Activated naive CD4-positive, alpha-beta T cell treated with anti-CD3 and anti-CD28 coated beads for 36 hours (primary cell): ENCODE data around the gene PLS1. TPM values are rescaled to one million over a fixed set of nuclear protein-coding genes. Genes with fewer than 3 reads are reported as not detected.

Experiments
- CTCF ChIA-PET: fragments of 350-600 bp; sonication (Branson Sonifier 250); formaldehyde crosslinking; loops from one replicate; lab custom pipeline; 2021; ENCODE audit warnings: antibody characterized with exemption; lab: Charles Lee
- DNase-seq: peaks from one replicate; pipeline ENCODE4 v3.0.0-alpha.2; 2020
- H3K27ac Mint-ChIP-seq: one replicate; pipeline ENCODE4 v1.8.0; 2021; ENCODE audit warnings: mild to moderate bottlenecking, mixed read lengths
- H3K27me3 Mint-ChIP-seq: one replicate; pipeline ENCODE4 v1.8.0; 2021; ENCODE audit warnings: low read depth, mixed read lengths
- H3K36me3 Mint-ChIP-seq: one replicate; pipeline ENCODE4 v1.8.0; 2021; ENCODE audit warnings: low read depth, mixed read lengths
- H3K4me1 Mint-ChIP-seq: one replicate; pipeline ENCODE4 v1.8.0; 2021; ENCODE audit warnings: low read depth, mixed read lengths
- H3K4me3 Mint-ChIP-seq: one replicate; pipeline ENCODE4 v1.8.0; 2021; ENCODE audit warnings: mild to moderate bottlenecking, moderate library complexity, mixed read lengths
- H3K9me3 Mint-ChIP-seq: one replicate; pipeline ENCODE4 v1.8.0; 2021; ENCODE audit warnings: mixed read lengths
- intact Hi-C: fragments of 100-400 bp; cut with micrococcal nuclease; formaldehyde crosslinking; loops from one replicate; pipeline ENCODE4 v1.15.1; 2023
- total RNA-seq, 2 experiments: library from RNA; stranded (reverse); gene quantifications; one replicate each; pipeline ENCODE4 v1.2.3, GENCODE V29; 2021

The PLS1 gene
- total RNA-seq, 2 experiments from 2014 or later = 5.3 to 5.4 TPM

- CTCF ChIA-PET = no interaction called here
- Mint-ChIP-seq H3K27ac (no peak overlapping the region), H3K27me3 (no peaks in the 10 kb centered on the region), H3K4me3 (no peak overlapping the region), H3K36me3 (no peaks in the 10 kb centered on the region), H3K4me1 (peaks cover 5% of the 10 kb centered on the region), H3K9me3 (no peaks in the 10 kb centered on the region)
- intact Hi-C loops = no loop called here
- no peak for DNase-seq
Observed at GRCh38 chr3:142623194-142623593, 27.0 kb downstream of the PLS1 start.

- no peaks in the 10 kb centered on the region for H3K36me3 Mint-ChIP-seq
- no peaks in the 10 kb centered on the region for H3K9me3 Mint-ChIP-seq
- no peaks in the 10 kb centered on the region for H3K27me3 Mint-ChIP-seq
- H3K4me3 Mint-ChIP-seq = no peak overlapping the region
- DNase-seq = no peak
- peaks cover 5% of the 10 kb centered on the region for H3K4me1 Mint-ChIP-seq
- no peak overlapping the region for H3K27ac Mint-ChIP-seq
- intact Hi-C loops = no loop called here
- CTCF ChIA-PET = interaction anchor here (0.5 to 1.4 kb wide), 3 partner anchors 9 to 62 kb away, joined by 3 to 4 read pairs (median 4); no protein-coding TSS in a partner anchor
Observed at GRCh38 chr3:142624341-142625152, 28.4 kb downstream of the PLS1 start.

GRCh38 chr3:142625153-142625440 lies 28.9 kb downstream of the PLS1 start:
- no peaks in the 10 kb centered on the region for H3K27me3 Mint-ChIP-seq
- no peaks in the 10 kb centered on the region for H3K9me3 Mint-ChIP-seq
- no peak overlapping the region for H3K27ac Mint-ChIP-seq
- H3K36me3 Mint-ChIP-seq = no peaks in the 10 kb centered on the region
- no peak for DNase-seq
- H3K4me1 Mint-ChIP-seq = peaks cover 5% of the 10 kb centered on the region
- intact Hi-C loops = no loop called here
- H3K4me3 Mint-ChIP-seq = no peak overlapping the region
- CTCF ChIA-PET = interaction anchor here (0.6 to 1.4 kb wide), 2 partner anchors 9 to 62 kb away, joined by 4 read pairs; no protein-coding TSS in a partner anchor

- Mint-ChIP-seq H3K36me3 (no peaks in the 10 kb centered on the region), H3K27ac (no peak overlapping the region), H3K27me3 (no peaks in the 10 kb centered on the region), H3K4me1 (peaks cover 5% of the 10 kb centered on the region), H3K9me3 (no peaks in the 10 kb centered on the region), H3K4me3 (no peak overlapping the region)
- CTCF ChIA-PET = interaction anchor here (0.7 kb wide), 1 partner anchor 9 kb away, joined by 4 read pairs; no protein-coding TSS in a partner anchor
- intact Hi-C loops = no loop called here
- DNase-seq = no peak
Observed at GRCh38 chr3:142626971-142627370, 30.8 kb downstream of the PLS1 start.

- H3K4me3 Mint-ChIP-seq = no peak overlapping the region
- peaks cover 5% of the 10 kb centered on the region for H3K4me1 Mint-ChIP-seq
- no peak overlapping the region for H3K27ac Mint-ChIP-seq
- no peaks in the 10 kb centered on the region for H3K9me3 Mint-ChIP-seq
- DNase-seq = no peak
- H3K36me3 Mint-ChIP-seq = no peaks in the 10 kb centered on the region
- CTCF ChIA-PET = no interaction called here
- intact Hi-C loops = no loop called here
- no peaks in the 10 kb centered on the region for H3K27me3 Mint-ChIP-seq
Observed at GRCh38 chr3:142628801-142629200, 32.6 kb downstream of the PLS1 start.

GRCh38 chr3:142633073-142633472 lies 36.9 kb downstream of the PLS1 start:
- Mint-ChIP-seq H3K4me3 (no peak overlapping the region), H3K27me3 (no peaks in the 10 kb centered on the region), H3K4me1 (no peaks in the 10 kb centered on the region), H3K27ac (no peak overlapping the region), H3K36me3 (no peaks in the 10 kb centered on the region), H3K9me3 (no peaks in the 10 kb centered on the region)
- CTCF ChIA-PET = no interaction called here
- intact Hi-C loops = no loop called here
- DNase-seq = no peak

GRCh38 chr3:142636050-142636449 lies 39.9 kb downstream of the PLS1 start:
- Mint-ChIP-seq H3K4me1 (no peaks in the 10 kb centered on the region), H3K27me3 (no peaks in the 10 kb centered on the region), H3K4me3 (no peak overlapping the region), H3K27ac (no peak overlapping the region), H3K36me3 (no peaks in the 10 kb centered on the region), H3K9me3 (no peaks in the 10 kb centered on the region)
- intact Hi-C loops = no loop called here
- CTCF ChIA-PET = interaction anchor here (0.6 to 0.8 kb wide), 2 partner anchors 9 to 26 kb away, joined by 3 to 4 read pairs; no protein-coding TSS in a partner anchor
- no peak for DNase-seq

GRCh38 chr3:142636664-142637063 lies 40.5 kb downstream of the PLS1 start:
- Mint-ChIP-seq H3K4me3 (no peak overlapping the region), H3K9me3 (no peaks in the 10 kb centered on the region), H3K27me3 (no peaks in the 10 kb centered on the region), H3K27ac (no peak overlapping the region), H3K36me3 (no peaks in the 10 kb centered on the region), H3K4me1 (no peaks in the 10 kb centered on the region)
- CTCF ChIA-PET = interaction anchor here (0.6 to 0.8 kb wide), 2 partner anchors 10 to 27 kb away, joined by 3 to 4 read pairs; no protein-coding TSS in a partner anchor
- DNase-seq = no peak
- intact Hi-C loops = no loop called here

GRCh38 chr3:142638291-142638690 lies 42.1 kb downstream of the PLS1 start:
- intact Hi-C loops = no loop called here
- H3K4me3 Mint-ChIP-seq = no peak overlapping the region
- no peaks in the 10 kb centered on the region for H3K36me3 Mint-ChIP-seq
- H3K9me3 Mint-ChIP-seq = no peaks in the 10 kb centered on the region
- no peaks in the 10 kb centered on the region for H3K27me3 Mint-ChIP-seq
- no peaks in the 10 kb centered on the region for H3K4me1 Mint-ChIP-seq
- no peak for DNase-seq
- CTCF ChIA-PET = no interaction called here
- no peak overlapping the region for H3K27ac Mint-ChIP-seq

- DNase-seq = no peak
- H3K9me3 Mint-ChIP-seq = no peaks in the 10 kb centered on the region
- peaks cover 6% of the 10 kb centered on the region for H3K4me1 Mint-ChIP-seq
- H3K27ac Mint-ChIP-seq = no peak overlapping the region
- H3K27me3 Mint-ChIP-seq = no peaks in the 10 kb centered on the region
- intact Hi-C loops = no loop called here
- H3K4me3 Mint-ChIP-seq = no peak overlapping the region
- CTCF ChIA-PET = interaction anchor here (0.6 kb wide), 1 partner anchor 26 kb away, joined by 3 read pairs; no protein-coding TSS in a partner anchor
- H3K36me3 Mint-ChIP-seq = no peaks in the 10 kb centered on the region
Observed at GRCh38 chr3:142641504-142641903, 45.3 kb downstream of the PLS1 start.

- Mint-ChIP-seq H3K4me3 (no peak overlapping the region), H3K27ac (no peak overlapping the region), H3K27me3 (no peaks in the 10 kb centered on the region), H3K4me1 (peaks cover 12% of the 10 kb centered on the region), H3K36me3 (no peaks in the 10 kb centered on the region), H3K9me3 (no peaks in the 10 kb centered on the region)
- CTCF ChIA-PET = no interaction called here
- DNase-seq = no peak
- intact Hi-C loops = no loop called here
Observed at GRCh38 chr3:142642956-142643355, 46.8 kb downstream of the PLS1 start.

- intact Hi-C loops = no loop called here
- Mint-ChIP-seq H3K27ac (no peak overlapping the region), H3K36me3 (no peaks in the 10 kb centered on the region), H3K4me3 (no peak overlapping the region), H3K4me1 (peaks cover 15% of the 10 kb centered on the region), H3K27me3 (no peaks in the 10 kb centered on the region), H3K9me3 (no peaks in the 10 kb centered on the region)
- no peak for DNase-seq
- CTCF ChIA-PET = no interaction called here
Observed at GRCh38 chr3:142644502-142644901, 48.3 kb downstream of the PLS1 start.

- Mint-ChIP-seq H3K9me3 (no peaks in the 10 kb centered on the region), H3K27me3 (no peaks in the 10 kb centered on the region), H3K4me3 (no peak overlapping the region), H3K36me3 (no peaks in the 10 kb centered on the region), H3K4me1 (peaks cover 15% of the 10 kb centered on the region), H3K27ac (no peak overlapping the region)
- intact Hi-C loops = no loop called here
- CTCF ChIA-PET = no interaction called here
- no peak for DNase-seq
Observed at GRCh38 chr3:142645236-142645793, 49.1 kb downstream of the PLS1 start.
